Measurements from ENCODE around the gene BRME1.

- TF ChIP-seq CTCF (IDR thresholded peaks at IDR 0.05): no peak
- no peak for TF ChIP-seq POLR2AphosphoS5 (IDR thresholded peaks at IDR 0.05)
These were observed 20.0 kb downstream of the BRME1 start for GRCh38 chr19:13885826-13886365.
